GM06990 (cell line): ENCODE results near the gene DHDDS.
A peak's percentile ranks its signal among the peaks of the same experiment; 100 is the strongest.

Experiments used
- DNase-seq: peaks from one replicate; pipeline ENCODE4 v3.0.0-alpha.2; 2011; ENCODE audit not compliant: insufficient read length; ENCODE audit errors: extremely low read depth
- H3K27me3 ChIP-seq: replicated peaks from 2 replicates; pipeline ENCODE4 v1.6.0; 2011; ENCODE audit warnings: low read length; ENCODE audit not compliant: control insufficient read depth, insufficient read depth
- H3K36me3 ChIP-seq: 2 replicates; pipeline ENCODE4 v1.5.1; 2011; ENCODE audit warnings: low read length; ENCODE audit not compliant: control insufficient read depth, insufficient read depth
- H3K4me3 ChIP-seq: replicated peaks from 2 replicates; pipeline ENCODE4 v1.5.1; 2011; ENCODE audit warnings: low read depth, mild to moderate bottlenecking, control low read depth, low read length
- CTCF ChIP-seq: IDR thresholded peaks from 2 replicates; pipeline ENCODE4 v1.5.1; 2011; ENCODE audit warnings: low read length, control low read depth, mild to moderate bottlenecking, inconsistent platforms; ENCODE audit not compliant: insufficient read depth, poor library complexity, severe bottlenecking

The DHDDS gene

GRCh38 chr1:26389604-26390247 is 42.4 kb upstream of the DHDDS start:
- Histone ChIP-seq H3K4me3 (no peak overlapping the region), H3K27me3 (no peaks in the 10 kb centered on the region), H3K36me3 (no peaks in the 10 kb centered on the region)
- no peak for DNase-seq
- no peak for TF ChIP-seq CTCF

DNA sequence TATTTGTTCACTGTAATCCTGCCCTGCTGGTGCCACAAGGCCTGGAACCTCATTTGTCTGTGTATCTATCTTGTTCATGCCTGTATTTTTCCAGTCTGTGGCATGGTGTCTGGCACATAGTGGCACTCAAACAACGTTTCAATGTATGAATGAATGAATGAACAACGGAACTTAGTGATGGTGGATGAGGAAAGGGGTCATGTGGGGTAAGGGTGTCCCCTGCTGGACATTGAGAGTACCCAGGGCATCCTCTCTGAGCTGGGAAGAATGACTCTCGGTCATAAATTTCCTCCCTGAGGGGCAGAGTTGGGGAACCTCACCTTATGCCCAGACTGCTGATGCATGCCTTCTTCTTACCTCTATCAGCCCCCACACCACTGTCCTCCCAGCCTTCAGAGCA is 40.7 kb upstream of the DHDDS start:
- peak; percentile 61 for TF ChIP-seq CTCF
- H3K36me3 ChIP-seq: no peaks in the 10 kb centered on the region
- H3K27me3 ChIP-seq: no peaks in the 10 kb centered on the region
- no peak overlapping the region for H3K4me3 ChIP-seq
- no peak for DNase-seq

DNA sequence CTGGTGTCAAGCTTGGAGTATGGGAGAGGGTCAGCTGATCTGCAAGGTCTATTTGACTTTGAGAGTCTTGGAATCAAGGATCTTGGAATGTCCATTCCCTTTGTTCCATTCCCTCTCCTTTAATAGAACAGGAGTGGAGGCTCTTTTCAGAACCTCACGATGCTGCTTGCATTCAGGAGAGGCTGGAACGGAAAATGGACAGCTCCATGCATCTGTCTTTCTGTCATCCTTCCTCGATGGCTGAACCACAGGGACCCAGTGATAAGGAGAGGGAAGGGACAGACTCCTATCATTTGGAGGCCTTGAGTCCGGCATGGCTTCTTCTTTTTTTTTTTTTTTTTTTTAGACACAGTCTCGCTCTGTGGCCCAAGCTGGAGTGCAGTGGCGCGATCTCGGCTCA is 36.4 kb upstream of the DHDDS start:
- no peak for DNase-seq
- Histone ChIP-seq H3K36me3 (no peaks in the 10 kb centered on the region), H3K27me3 (no peaks in the 10 kb centered on the region), H3K4me3 (no peak overlapping the region)
- no peak for TF ChIP-seq CTCF

- TF ChIP-seq CTCF: no peak
- H3K27me3 ChIP-seq: no peaks in the 10 kb centered on the region
- H3K36me3 ChIP-seq: no peaks in the 10 kb centered on the region
- DNase-seq: no peak
- H3K4me3 ChIP-seq: no peak overlapping the region
Observed at GRCh38 chr1:26399034-26399433, 33.1 kb upstream of the DHDDS start.

- no peaks in the 10 kb centered on the region for H3K36me3 ChIP-seq
- H3K4me3 ChIP-seq: no peak overlapping the region
- no peak for DNase-seq
- no peak for TF ChIP-seq CTCF
- no peaks in the 10 kb centered on the region for H3K27me3 ChIP-seq
Observed at GRCh38 chr1:26401891-26402290, 30.2 kb upstream of the DHDDS start.

DNA sequence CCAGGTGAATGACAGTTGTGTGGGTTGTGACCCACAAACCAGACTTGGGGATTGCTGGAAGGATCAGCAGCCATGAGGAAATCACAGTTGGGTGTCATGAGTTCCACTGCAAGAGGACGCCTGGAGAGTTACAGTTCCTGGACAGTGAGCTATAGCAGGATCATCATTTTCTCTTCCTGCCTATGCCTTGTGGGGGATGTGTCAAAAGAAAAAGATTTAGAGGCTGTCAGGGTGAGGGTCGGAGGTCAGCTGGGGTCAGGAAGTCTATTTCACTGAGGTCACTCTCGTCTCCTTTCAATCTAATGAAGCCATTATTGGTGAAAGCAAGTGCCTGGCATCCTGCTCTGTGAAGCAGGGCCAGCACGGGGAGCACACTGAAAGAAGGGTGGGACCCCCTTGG is 28.5 kb upstream of the DHDDS start:
- Histone ChIP-seq H3K4me3 (no peak overlapping the region), H3K27me3 (no peaks in the 10 kb centered on the region), H3K36me3 (no peaks in the 10 kb centered on the region)
- no peak for TF ChIP-seq CTCF
- DNase-seq: no peak
